C4-2B (cell line): ENCODE results near the gene PYHIN1.

Experiments used
- CTCF ChIP-seq: fragments of 450-650 bp; conservative IDR thresholded peaks from 2 replicates; pipeline ENCODE4 v1.5.1; 2017; ENCODE audit warnings: mild to moderate bottlenecking
- ZFX ChIP-seq: fragments of 450-650 bp; IDR thresholded peaks from 2 replicates; pipeline ENCODE4 v1.6.1; 2017

- TF ChIP-seq CTCF = no peak
- no peak for TF ChIP-seq ZFX
Measured at GRCh38 chr1:159010391-159010790, 79.0 kb downstream of the PYHIN1 start.
